Activated T-helper 1 cell treated with anti-CD3 and anti-CD28 coated beads, Interleukin-2, amount 50 U/mL, for 16 hours (primary cell): Measurements from ENCODE around the gene GLB1L3.
"Not testable (repeated sequence)": the region's sequence is repeated elsewhere in the genome, so short reads cannot be mapped to it uniquely, and the experiment has no call there.

Experiments used
- DNase-seq, 2 donors: peaks; one replicate each; pipeline ENCODE4 v3.0.0-alpha.2; 2020; ENCODE audit warnings: low read depth in 1 of 2, low spot score in 1 of 2

The GLB1L3 gene

GRCh38 chr11:134294664-134295063 lies 18.5 kb downstream of the GLB1L3 start:
- DNase-seq: no peak

GRCh38 chr11:134312223-134312622 lies 36.0 kb downstream of the GLB1L3 start:
- DNase-seq: no peak

GRCh38 chr11:134312807-134313206 lies 36.6 kb downstream of the GLB1L3 start:
- no peak for DNase-seq

GRCh38 chr11:134313379-134313778 lies 37.2 kb downstream of the GLB1L3 start:
- no peak for DNase-seq

- DNase-seq: no peak
Observed at GRCh38 chr11:134313821-134314607, 37.8 kb downstream of the GLB1L3 start.

- no peak for DNase-seq
Observed at GRCh38 chr11:134317103-134317502, 40.9 kb downstream of the GLB1L3 start.

GRCh38 chr11:134321373-134321772 lies 45.2 kb downstream of the GLB1L3 start:
- not testable (repeated sequence) for DNase-seq

- DNase-seq: no peak
Observed at GRCh38 chr11:134322553-134322952, 46.4 kb downstream of the GLB1L3 start.

GRCh38 chr11:134328433-134328832 lies 52.3 kb downstream of the GLB1L3 start:
- DNase-seq: no peak

GRCh38 chr11:134330611-134331353 lies 54.6 kb downstream of the GLB1L3 start:
- DNase-seq: no peak

GRCh38 chr11:134331354-134332188 lies 55.4 kb downstream of the GLB1L3 start, which contains the start of gene GLB1L2:
Gene GLB1L2 (plus strand): TSS chr11:134331988. CDS start chr11:134332062, 74 bp downstream.
- DNase-seq: peak; percentile 57 to 77

GRCh38 chr11:134332189-134332631 lies 56.0 kb downstream of the GLB1L3 start:
- DNase-seq: peak in 1 of 2 donors; percentile 9

- DNase-seq: no peak
Observed at GRCh38 chr11:134332782-134333181, 56.6 kb downstream of the GLB1L3 start.

GRCh38 chr11:134333312-134333711 lies 57.1 kb downstream of the GLB1L3 start:
- DNase-seq: no peak

- DNase-seq: no peak
Observed at GRCh38 chr11:134333946-134334345, 57.8 kb downstream of the GLB1L3 start.

- DNase-seq: no peak
Observed at GRCh38 chr11:134334796-134335571, 58.8 kb downstream of the GLB1L3 start.

GRCh38 chr11:134337051-134337450 lies 60.9 kb downstream of the GLB1L3 start:
- no peak for DNase-seq

- DNase-seq: no peak
Observed at GRCh38 chr11:134338068-134338467, 61.9 kb downstream of the GLB1L3 start.

- DNase-seq: no peak
Observed at GRCh38 chr11:134338654-134339053, 62.5 kb downstream of the GLB1L3 start.

GRCh38 chr11:134339756-134340155 lies 63.6 kb downstream of the GLB1L3 start:
- DNase-seq: no peak
